Measurements from ENCODE around the gene TBC1D2. TPM values are rescaled to one million over a fixed set of nuclear protein-coding genes. Genes with fewer than 3 reads are reported as not detected.

The TBC1D2 gene
- total and polyA plus RNA-seq, 2 experiments from 2014 or later: 3.7 to 6.8 TPM

DNA sequence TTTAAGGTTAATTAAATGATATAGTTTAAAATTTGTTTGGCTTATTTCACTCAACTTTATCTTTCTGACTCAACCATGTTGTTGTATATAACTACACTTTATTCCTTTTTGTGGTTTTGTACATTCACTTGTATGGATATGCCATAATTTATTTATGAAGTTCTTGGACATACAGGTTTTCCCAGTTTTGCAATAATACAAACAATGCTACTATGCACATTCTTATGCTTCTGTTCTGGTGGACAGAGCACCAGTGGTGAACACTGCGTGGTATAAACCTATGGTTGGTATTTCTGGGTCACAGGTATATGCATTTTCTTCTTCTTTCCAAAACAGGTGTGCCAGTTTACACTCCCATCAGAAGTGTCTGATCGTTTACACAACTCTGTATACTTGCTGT, 100.8 kb downstream of the TBC1D2 start (continued):
- TF ChIP-seq, protein P1, sequence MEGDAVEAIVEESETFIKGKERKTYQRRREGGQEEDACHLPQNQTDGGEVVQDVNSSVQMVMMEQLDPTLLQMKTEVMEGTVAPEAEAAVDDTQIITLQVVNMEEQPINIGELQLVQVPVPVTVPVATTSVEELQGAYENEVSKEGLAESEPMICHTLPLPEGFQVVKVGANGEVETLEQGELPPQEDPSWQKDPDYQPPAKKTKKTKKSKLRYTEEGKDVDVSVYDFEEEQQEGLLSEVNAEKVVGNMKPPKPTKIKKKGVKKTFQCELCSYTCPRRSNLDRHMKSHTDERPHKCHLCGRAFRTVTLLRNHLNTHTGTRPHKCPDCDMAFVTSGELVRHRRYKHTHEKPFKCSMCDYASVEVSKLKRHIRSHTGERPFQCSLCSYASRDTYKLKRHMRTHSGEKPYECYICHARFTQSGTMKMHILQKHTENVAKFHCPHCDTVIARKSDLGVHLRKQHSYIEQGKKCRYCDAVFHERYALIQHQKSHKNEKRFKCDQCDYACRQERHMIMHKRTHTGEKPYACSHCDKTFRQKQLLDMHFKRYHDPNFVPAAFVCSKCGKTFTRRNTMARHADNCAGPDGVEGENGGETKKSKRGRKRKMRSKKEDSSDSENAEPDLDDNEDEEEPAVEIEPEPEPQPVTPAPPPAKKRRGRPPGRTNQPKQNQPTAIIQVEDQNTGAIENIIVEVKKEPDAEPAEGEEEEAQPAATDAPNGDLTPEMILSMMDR (conservative IDR thresholded peaks at IDR 0.05; ENCODE audit: low read depth in 2 of 2): no peak
- TF ChIP-seq POLR2AphosphoS5 (IDR thresholded peaks at IDR 0.05; ENCODE audit: low read depth): no peak
- TF ChIP-seq, protein P2, sequence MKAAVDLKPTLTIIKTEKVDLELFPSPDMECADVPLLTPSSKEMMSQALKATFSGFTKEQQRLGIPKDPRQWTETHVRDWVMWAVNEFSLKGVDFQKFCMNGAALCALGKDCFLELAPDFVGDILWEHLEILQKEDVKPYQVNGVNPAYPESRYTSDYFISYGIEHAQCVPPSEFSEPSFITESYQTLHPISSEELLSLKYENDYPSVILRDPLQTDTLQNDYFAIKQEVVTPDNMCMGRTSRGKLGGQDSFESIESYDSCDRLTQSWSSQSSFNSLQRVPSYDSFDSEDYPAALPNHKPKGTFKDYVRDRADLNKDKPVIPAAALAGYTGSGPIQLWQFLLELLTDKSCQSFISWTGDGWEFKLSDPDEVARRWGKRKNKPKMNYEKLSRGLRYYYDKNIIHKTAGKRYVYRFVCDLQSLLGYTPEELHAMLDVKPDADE (IDR thresholded peaks at IDR 0.05): no peak
- TF ChIP-seq ZNF331 (CRISPR knock-in tag; IDR thresholded peaks at IDR 0.05; ENCODE audit: low read depth): no peak
- TF ChIP-seq NANOG (IDR thresholded peaks at IDR 0.05; ENCODE audit: borderline replicate concordance): no peak
- no peak for TF ChIP-seq STAT1 (IDR thresholded peaks at IDR 0.05; ENCODE audit: unreplicated experiment)
- TF ChIP-seq JUNB (IDR thresholded peaks at IDR 0.05; ENCODE audit: unreplicated experiment): no peak
- TF ChIP-seq EZH2phosphoT487 (IDR thresholded peaks at IDR 0.05; ENCODE audit: unreplicated experiment): no peak

DNA sequence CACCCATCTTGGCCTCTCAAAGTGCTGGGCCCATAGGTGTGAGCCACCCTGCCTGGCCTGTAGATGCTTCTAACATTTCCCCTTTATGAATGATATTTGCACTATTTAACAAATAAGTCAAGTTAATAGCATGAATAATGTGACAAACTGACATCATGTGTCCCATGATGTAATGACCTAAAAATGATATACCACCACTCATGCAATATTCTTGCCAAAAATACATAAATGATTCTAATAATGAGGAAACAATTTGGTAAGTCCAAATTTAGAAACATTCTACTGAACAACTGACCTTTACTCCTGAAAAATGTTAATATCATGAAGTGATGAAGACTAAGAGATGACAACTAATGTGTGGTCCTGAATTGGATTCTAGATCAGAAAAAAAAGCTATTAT, 102.9 kb downstream of the TBC1D2 start:
- H3K27ac ChIP-seq (ENCODE audit: low read depth): peak overlapping the region; percentile 39; the same call in 1 of the 2 replicates
- no peak overlapping the region for H3K27ac Mint-ChIP-seq
- H3K4me2 ChIP-seq: no peak overlapping the region
- H3K36me3 ChIP-seq (ENCODE audit: insufficient read depth): 0 out of 2 replicates have a peak, but pooled peaks cover 5% of the 10 kb centered on the region
- no peaks in the 10 kb centered on the region; the same call in 1 of the 2 replicates for H4K20me1 ChIP-seq (replicated peaks; ENCODE audit: insufficient read depth)
- no peak overlapping the region for H3K4me3 ChIP-seq
- no peaks in the 10 kb centered on the region for H3K36me3 Mint-ChIP-seq (ENCODE audit: low read depth)
- no peaks in the 10 kb centered on the region for H3K79me2 ChIP-seq (replicated peaks; ENCODE audit: insufficient read depth)
- H2AFZ ChIP-seq: no peak overlapping the region
- ATAC-seq (no peak), DNase-seq (ENCODE audit: low spot score) (no peak)
- no peaks in the 10 kb centered on the region; the same call in 1 of the 2 replicates for H3F3A ChIP-seq (replicated peaks; ENCODE audit: low read depth)
- no peak overlapping the region for H3K4me3 Mint-ChIP-seq
- H3K27me3 ChIP-seq (ENCODE audit: insufficient read depth): no peaks in the 10 kb centered on the region
- H3K9me3 Mint-ChIP-seq: no peaks in the 10 kb centered on the region
- no peaks in the 10 kb centered on the region for H3K4me1 ChIP-seq (ENCODE audit: insufficient read depth)
- H3K9me2 ChIP-seq (ENCODE audit: insufficient read depth): no peaks in the 10 kb centered on the region
- peaks cover 3% of the 10 kb centered on the region; the same call in 1 of the 3 replicates for H3K4me1 Mint-ChIP-seq
- peaks cover 1% of the 10 kb centered on the region for H3K27me3 Mint-ChIP-seq (ENCODE audit: insufficient read depth, low read depth, poor library complexity)
- TF ChIP-seq STAT1 (IDR thresholded peaks at IDR 0.05; ENCODE audit: unreplicated experiment) (no peak), ZNF114 (CRISPR knock-in tag; IDR thresholded peaks at IDR 0.05) (no peak), POLR2AphosphoS5 (IDR thresholded peaks at IDR 0.05; ENCODE audit: low read depth) (no peak), EZH2phosphoT487 (IDR thresholded peaks at IDR 0.05; ENCODE audit: unreplicated experiment) (no peak), EZH2 (IDR thresholded peaks at IDR 0.05; ENCODE audit: low read depth, unreplicated experiment) (no peak), CREB1 (CRISPR knock-in tag; IDR thresholded peaks at IDR 0.05; ENCODE audit: low read depth) (no peak), JUNB (IDR thresholded peaks at IDR 0.05; ENCODE audit: unreplicated experiment) (no peak), NANOG (IDR thresholded peaks at IDR 0.05; ENCODE audit: borderline replicate concordance) (no peak)
- TF ChIP-seq, protein P3, sequence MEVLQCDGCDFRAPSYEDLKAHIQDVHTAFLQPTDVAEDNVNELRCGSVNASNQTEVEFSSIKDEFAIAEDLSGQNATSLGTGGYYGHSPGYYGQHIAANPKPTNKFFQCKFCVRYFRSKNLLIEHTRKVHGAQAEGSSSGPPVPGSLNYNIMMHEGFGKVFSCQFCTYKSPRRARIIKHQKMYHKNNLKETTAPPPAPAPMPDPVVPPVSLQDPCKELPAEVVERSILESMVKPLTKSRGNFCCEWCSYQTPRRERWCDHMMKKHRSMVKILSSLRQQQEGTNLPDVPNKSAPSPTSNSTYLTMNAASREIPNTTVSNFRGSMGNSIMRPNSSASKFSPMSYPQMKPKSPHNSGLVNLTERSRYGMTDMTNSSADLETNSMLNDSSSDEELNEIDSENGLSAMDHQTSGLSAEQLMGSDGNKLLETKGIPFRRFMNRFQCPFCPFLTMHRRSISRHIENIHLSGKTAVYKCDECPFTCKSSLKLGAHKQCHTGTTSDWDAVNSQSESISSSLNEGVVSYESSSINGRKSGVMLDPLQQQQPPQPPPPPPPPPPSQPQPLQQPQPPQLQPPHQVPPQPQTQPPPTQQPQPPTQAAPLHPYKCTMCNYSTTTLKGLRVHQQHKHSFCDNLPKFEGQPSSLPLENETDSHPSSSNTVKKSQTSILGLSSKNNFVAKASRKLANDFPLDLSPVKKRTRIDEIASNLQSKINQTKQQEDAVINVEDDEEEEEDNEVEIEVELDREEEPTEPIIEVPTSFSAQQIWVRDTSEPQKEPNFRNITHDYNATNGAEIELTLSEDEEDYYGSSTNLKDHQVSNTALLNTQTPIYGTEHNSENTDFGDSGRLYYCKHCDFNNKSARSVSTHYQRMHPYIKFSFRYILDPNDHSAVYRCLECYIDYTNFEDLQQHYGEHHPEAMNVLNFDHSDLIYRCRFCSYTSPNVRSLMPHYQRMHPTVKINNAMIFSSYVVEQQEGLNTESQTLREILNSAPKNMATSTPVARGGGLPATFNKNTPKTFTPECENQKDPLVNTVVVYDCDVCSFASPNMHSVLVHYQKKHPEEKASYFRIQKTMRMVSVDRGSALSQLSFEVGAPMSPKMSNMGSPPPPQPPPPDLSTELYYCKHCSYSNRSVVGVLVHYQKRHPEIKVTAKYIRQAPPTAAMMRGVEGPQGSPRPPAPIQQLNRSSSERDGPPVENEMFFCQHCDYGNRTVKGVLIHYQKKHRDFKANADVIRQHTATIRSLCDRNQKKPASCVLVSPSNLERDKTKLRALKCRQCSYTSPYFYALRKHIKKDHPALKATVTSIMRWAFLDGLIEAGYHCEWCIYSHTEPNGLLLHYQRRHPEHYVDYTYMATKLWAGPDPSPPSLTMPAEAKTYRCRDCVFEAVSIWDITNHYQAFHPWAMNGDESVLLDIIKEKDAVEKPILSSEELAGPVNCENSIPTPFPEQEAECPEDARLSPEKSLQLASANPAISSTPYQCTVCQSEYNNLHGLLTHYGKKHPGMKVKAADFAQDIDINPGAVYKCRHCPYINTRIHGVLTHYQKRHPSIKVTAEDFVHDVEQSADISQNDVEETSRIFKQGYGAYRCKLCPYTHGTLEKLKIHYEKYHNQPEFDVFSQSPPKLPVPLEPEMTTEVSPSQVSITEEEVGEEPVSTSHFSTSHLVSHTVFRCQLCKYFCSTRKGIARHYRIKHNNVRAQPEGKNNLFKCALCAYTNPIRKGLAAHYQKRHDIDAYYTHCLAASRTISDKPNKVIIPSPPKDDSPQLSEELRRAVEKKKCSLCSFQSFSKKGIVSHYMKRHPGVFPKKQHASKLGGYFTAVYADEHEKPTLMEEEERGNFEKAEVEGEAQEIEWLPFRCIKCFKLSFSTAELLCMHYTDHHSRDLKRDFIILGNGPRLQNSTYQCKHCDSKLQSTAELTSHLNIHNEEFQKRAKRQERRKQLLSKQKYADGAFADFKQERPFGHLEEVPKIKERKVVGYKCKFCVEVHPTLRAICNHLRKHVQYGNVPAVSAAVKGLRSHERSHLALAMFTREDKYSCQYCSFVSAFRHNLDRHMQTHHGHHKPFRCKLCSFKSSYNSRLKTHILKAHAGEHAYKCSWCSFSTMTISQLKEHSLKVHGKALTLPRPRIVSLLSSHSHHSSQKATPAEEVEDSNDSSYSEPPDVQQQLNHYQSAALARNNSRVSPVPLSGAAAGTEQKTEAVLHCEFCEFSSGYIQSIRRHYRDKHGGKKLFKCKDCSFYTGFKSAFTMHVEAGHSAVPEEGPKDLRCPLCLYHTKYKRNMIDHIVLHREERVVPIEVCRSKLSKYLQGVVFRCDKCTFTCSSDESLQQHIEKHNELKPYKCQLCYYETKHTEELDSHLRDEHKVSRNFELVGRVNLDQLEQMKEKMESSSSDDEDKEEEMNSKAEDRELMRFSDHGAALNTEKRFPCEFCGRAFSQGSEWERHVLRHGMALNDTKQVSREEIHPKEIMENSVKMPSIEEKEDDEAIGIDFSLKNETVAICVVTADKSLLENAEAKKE (CRISPR knock-in tag; IDR thresholded peaks at IDR 0.05): no peak
- TF ChIP-seq, protein P4, sequence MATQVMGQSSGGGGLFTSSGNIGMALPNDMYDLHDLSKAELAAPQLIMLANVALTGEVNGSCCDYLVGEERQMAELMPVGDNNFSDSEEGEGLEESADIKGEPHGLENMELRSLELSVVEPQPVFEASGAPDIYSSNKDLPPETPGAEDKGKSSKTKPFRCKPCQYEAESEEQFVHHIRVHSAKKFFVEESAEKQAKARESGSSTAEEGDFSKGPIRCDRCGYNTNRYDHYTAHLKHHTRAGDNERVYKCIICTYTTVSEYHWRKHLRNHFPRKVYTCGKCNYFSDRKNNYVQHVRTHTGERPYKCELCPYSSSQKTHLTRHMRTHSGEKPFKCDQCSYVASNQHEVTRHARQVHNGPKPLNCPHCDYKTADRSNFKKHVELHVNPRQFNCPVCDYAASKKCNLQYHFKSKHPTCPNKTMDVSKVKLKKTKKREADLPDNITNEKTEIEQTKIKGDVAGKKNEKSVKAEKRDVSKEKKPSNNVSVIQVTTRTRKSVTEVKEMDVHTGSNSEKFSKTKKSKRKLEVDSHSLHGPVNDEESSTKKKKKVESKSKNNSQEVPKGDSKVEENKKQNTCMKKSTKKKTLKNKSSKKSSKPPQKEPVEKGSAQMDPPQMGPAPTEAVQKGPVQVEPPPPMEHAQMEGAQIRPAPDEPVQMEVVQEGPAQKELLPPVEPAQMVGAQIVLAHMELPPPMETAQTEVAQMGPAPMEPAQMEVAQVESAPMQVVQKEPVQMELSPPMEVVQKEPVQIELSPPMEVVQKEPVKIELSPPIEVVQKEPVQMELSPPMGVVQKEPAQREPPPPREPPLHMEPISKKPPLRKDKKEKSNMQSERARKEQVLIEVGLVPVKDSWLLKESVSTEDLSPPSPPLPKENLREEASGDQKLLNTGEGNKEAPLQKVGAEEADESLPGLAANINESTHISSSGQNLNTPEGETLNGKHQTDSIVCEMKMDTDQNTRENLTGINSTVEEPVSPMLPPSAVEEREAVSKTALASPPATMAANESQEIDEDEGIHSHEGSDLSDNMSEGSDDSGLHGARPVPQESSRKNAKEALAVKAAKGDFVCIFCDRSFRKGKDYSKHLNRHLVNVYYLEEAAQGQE (IDR thresholded peaks at IDR 0.05; ENCODE audit: unreplicated experiment): no peak
